ENCODE measurements around the gene PMS1.
"Not testable (repeated sequence)": the region's sequence is repeated elsewhere in the genome, so short reads cannot be mapped to it uniquely, and the experiment has no call there.

PMS1 gene

DNA sequence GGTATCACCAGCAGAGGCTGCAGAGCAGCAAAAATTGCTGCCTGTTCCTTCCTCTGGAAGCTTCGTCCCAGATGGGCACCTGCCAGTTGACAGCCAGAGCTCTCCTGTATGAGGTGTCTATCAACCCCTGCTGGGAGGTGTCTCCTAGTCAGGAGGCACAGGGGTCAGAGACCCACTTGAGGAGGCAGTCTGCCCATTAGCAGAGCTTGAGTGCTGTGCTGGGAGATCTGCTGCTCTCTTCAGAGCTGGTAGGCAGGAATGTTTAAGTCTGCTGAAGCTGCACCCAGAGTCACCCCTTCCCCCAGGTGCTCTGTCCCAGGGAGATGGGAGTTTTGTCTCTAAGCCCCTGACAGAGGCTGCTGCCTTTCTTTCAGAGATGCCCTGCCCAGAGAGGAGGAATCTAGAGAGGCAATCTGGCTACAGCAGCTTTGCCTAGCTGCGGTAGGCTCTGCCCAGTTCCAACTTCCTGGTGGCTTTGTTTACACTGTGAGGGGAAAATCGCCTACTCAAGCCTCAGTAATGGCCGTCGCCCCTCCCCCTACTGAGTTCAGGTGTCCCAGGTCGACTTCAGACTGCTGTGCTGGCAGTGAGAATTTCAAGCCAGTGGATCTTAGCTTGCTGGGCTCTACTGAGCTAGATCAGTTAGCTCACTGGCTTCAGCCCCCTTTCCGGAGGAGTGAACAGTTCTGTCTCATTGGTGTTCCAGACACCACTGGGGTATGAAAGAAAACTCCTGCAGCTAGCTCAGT lies 108.5 kb downstream of the PMS1 start:
- not testable (repeated sequence) for H3K4me2 ChIP-seq (ENCODE audit: low read length, poor library complexity, severe bottlenecking)

DNA sequence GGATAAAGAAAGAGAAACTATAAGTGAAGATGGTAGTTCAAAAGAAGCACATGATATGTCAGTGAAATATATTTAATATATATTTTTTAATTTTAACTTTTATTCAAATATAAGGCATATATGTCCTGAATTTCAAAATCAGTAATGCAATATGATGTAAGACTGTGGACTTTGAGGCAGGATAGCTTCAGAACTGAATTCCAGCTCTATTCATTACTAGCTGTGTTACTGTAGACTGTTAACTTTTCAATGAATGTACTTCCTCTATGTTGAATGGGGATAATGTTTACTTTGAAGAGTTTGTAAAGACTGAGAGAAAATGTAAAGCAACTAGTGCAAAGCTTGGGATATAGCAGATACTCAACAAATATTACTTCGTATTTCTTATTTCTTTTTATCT lies 112.6 kb downstream of the PMS1 start:
- Histone ChIP-seq H3K4me3 (ENCODE audit: insufficient read depth in 1 of 2, low read depth in 1 of 2, low read length in 2 of 2) (no peak overlapping the region), H4K8ac (ENCODE audit: low read length) (no peak overlapping the region), H2BK12ac (ENCODE audit: low read length in 2 of 2) (no peak overlapping the region), H3K4ac (ENCODE audit: low read depth in 1 of 2, low read length in 2 of 2) (no peak overlapping the region), H2AK5ac (ENCODE audit: low read length, severe bottlenecking) (no peak overlapping the region), H2AFZ (ENCODE audit: low read depth, low read length) (no peak overlapping the region), H2BK15ac (ENCODE audit: low read depth, poor library complexity, severe bottlenecking) (no peak overlapping the region), H3K14ac (ENCODE audit: low read length in 2 of 2) (no peak overlapping the region), H3K27me3 (ENCODE audit: control insufficient read depth in 1 of 2, insufficient read depth in 1 of 2, low read length in 2 of 2) (no peaks in the 10 kb centered on the region), H4K91ac (ENCODE audit: low read length) (no peak overlapping the region), H3K79me1 (replicated peaks; ENCODE audit: low read length, poor library complexity, severe bottlenecking) (no peaks in the 10 kb centered on the region), H3K4me1 (ENCODE audit: control insufficient read depth, insufficient read depth, low read depth, low read length) (no peaks in the 10 kb centered on the region), H3K4me2 (ENCODE audit: low read length, poor library complexity, severe bottlenecking) (no peak overlapping the region), H3K9ac (ENCODE audit: low read length) (no peak overlapping the region), H3K9me3 (ENCODE audit: control insufficient read depth, low read length) (no peaks in the 10 kb centered on the region), H3K27ac (ENCODE audit: low read length, poor library complexity, severe bottlenecking) (no peak overlapping the region), H2BK120ac (ENCODE audit: low read depth, low read length) (no peak overlapping the region), H2BK5ac (ENCODE audit: low read depth, low read length, poor library complexity, severe bottlenecking) (no peak overlapping the region), H3K36me3 (ENCODE audit: control insufficient read depth in 1 of 2, insufficient read depth in 2 of 2, low read depth in 1 of 2, low read length in 2 of 2) (no peaks in the 10 kb centered on the region), H3K18ac (ENCODE audit: low read depth in 1 of 2, low read length in 2 of 2) (no peak overlapping the region), H3K23ac (ENCODE audit: low read length in 2 of 2) (no peak overlapping the region)
- DNase-seq = no peak
- WGBS = no CpG with 5 or more reads among the region's 1 CpG

More for the DNA sequence above, 108.5 kb downstream of the PMS1 start:
- H3K79me1 ChIP-seq (replicated peaks; ENCODE audit: low read length, poor library complexity, severe bottlenecking); H3K27me3 ChIP-seq (ENCODE audit: control insufficient read depth in 1 of 2, insufficient read depth in 1 of 2, low read length in 2 of 2); H4K8ac ChIP-seq (ENCODE audit: low read length); H2AFZ ChIP-seq (ENCODE audit: low read depth, low read length); H2AK5ac ChIP-seq (ENCODE audit: low read length, severe bottlenecking); H3K23ac ChIP-seq (ENCODE audit: low read length in 2 of 2); H3K18ac ChIP-seq (ENCODE audit: low read depth in 1 of 2, low read length in 2 of 2); H2BK12ac ChIP-seq (ENCODE audit: low read length in 2 of 2); H3K27ac ChIP-seq (ENCODE audit: low read length, poor library complexity, severe bottlenecking); H4K91ac ChIP-seq (ENCODE audit: low read length); H2BK15ac ChIP-seq (ENCODE audit: low read depth, poor library complexity, severe bottlenecking); H3K14ac ChIP-seq (ENCODE audit: low read length in 2 of 2); H3K4me3 ChIP-seq (ENCODE audit: insufficient read depth in 1 of 2, low read depth in 1 of 2, low read length in 2 of 2); H3K9ac ChIP-seq (ENCODE audit: low read length); DNase-seq; H2BK120ac ChIP-seq (ENCODE audit: low read depth, low read length); H3K36me3 ChIP-seq (ENCODE audit: control insufficient read depth in 1 of 2, insufficient read depth in 2 of 2, low read depth in 1 of 2, low read length in 2 of 2); H3K4me1 ChIP-seq (ENCODE audit: control insufficient read depth, insufficient read depth, low read depth, low read length); H3K9me3 ChIP-seq (ENCODE audit: control insufficient read depth, low read length); H2BK5ac ChIP-seq (ENCODE audit: low read depth, low read length, poor library complexity, severe bottlenecking); H3K4ac ChIP-seq (ENCODE audit: low read depth in 1 of 2, low read length in 2 of 2): not testable (repeated sequence)
- 86% methylated on average over 7 of the region's 7 CpGs for WGBS

DNA sequence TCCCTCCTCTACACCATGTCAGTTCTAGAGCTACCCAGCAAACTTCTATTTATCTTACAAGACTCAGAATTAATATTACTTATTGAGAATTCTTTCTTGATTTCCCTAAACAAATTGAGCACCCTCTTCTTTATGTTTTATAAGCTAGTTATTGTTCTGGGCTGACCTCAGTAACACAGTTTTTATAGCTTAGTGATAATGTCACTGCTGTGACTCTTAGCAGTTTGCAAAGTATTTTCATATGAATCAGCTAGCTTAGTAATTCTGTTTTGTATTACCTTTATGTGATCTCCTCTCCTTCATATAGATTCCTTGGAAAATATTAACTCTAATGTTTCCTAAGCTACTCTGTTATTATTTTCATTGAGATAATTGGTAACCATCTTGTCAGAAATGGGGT lies 114.9 kb downstream of the PMS1 start:
- no peak overlapping the region for H3K4me2 ChIP-seq (ENCODE audit: low read length, poor library complexity, severe bottlenecking)
- H3K4ac ChIP-seq (ENCODE audit: low read depth in 1 of 2, low read length in 2 of 2) = no peak overlapping the region
- no peak overlapping the region for H2AFZ ChIP-seq (ENCODE audit: low read depth, low read length)

DNA sequence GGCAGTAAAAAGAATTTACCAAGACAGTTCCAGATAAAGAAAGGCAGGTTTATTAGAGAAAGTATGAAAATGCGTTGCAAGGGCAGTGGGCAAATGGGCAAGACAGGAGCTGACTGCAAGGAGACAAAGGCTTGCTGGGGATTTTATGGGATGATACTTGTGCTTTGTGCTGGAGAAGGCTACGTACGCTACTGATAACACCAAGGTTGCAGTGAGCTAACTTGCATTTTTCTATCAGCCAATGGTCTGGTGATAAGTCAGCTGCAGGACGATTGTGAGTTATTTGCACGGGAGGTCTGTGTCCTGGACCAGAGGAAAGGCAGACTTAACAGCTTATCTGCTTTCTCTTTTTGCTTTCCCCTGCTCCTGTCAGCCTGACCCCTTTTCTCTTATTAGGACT lies 116.5 kb downstream of the PMS1 start:
- no peak overlapping the region for H2BK120ac ChIP-seq (ENCODE audit: low read depth, low read length)
- 88% methylated on average over 5 of the region's 5 CpGs for WGBS
- no peak overlapping the region for H3K23ac ChIP-seq (ENCODE audit: low read length in 2 of 2)
- H3K27ac ChIP-seq (ENCODE audit: low read length, poor library complexity, severe bottlenecking) = no peak overlapping the region
- H3K14ac ChIP-seq (ENCODE audit: low read length in 2 of 2) = no peak overlapping the region
- no peaks in the 10 kb centered on the region for H3K27me3 ChIP-seq (ENCODE audit: control insufficient read depth in 1 of 2, insufficient read depth in 1 of 2, low read length in 2 of 2)
- H3K36me3 ChIP-seq (ENCODE audit: control insufficient read depth in 1 of 2, insufficient read depth in 2 of 2, low read depth in 1 of 2, low read length in 2 of 2) = no peaks in the 10 kb centered on the region
- H4K8ac ChIP-seq (ENCODE audit: low read length) = no peak overlapping the region
- H3K79me1 ChIP-seq (replicated peaks; ENCODE audit: low read length, poor library complexity, severe bottlenecking) = no peaks in the 10 kb centered on the region
- H2AK5ac ChIP-seq (ENCODE audit: low read length, severe bottlenecking) = no peak overlapping the region
- no peak for DNase-seq
- no peak overlapping the region for H3K9ac ChIP-seq (ENCODE audit: low read length)
- no peaks in the 10 kb centered on the region for H3K4me1 ChIP-seq (ENCODE audit: control insufficient read depth, insufficient read depth, low read depth, low read length)
- H3K4me3 ChIP-seq (ENCODE audit: insufficient read depth in 1 of 2, low read depth in 1 of 2, low read length in 2 of 2) = no peak overlapping the region
- no peak overlapping the region for H3K4me2 ChIP-seq (ENCODE audit: low read length, poor library complexity, severe bottlenecking)
- H2BK5ac ChIP-seq (ENCODE audit: low read depth, low read length, poor library complexity, severe bottlenecking) = no peak overlapping the region
- H4K91ac ChIP-seq (ENCODE audit: low read length) = no peak overlapping the region
- no peaks in the 10 kb centered on the region for H3K9me3 ChIP-seq (ENCODE audit: control insufficient read depth, low read length)
- no peak overlapping the region for H2BK15ac ChIP-seq (ENCODE audit: low read depth, poor library complexity, severe bottlenecking)
- no peak overlapping the region for H2AFZ ChIP-seq (ENCODE audit: low read depth, low read length)
- H2BK12ac ChIP-seq (ENCODE audit: low read length in 2 of 2) = no peak overlapping the region
- H3K4ac ChIP-seq (ENCODE audit: low read depth in 1 of 2, low read length in 2 of 2) = no peak overlapping the region
- no peak overlapping the region for H3K18ac ChIP-seq (ENCODE audit: low read depth in 1 of 2, low read length in 2 of 2)

More for the DNA sequence above, 114.9 kb downstream of the PMS1 start:
- H4K91ac ChIP-seq (ENCODE audit: low read length) = no peak overlapping the region
- no peaks in the 10 kb centered on the region for H3K36me3 ChIP-seq (ENCODE audit: control insufficient read depth in 1 of 2, insufficient read depth in 2 of 2, low read depth in 1 of 2, low read length in 2 of 2)
- H3K18ac ChIP-seq (ENCODE audit: low read depth in 1 of 2, low read length in 2 of 2) = no peak overlapping the region
- no peaks in the 10 kb centered on the region for H3K9me3 ChIP-seq (ENCODE audit: control insufficient read depth, low read length)
- no peak overlapping the region for H3K9ac ChIP-seq (ENCODE audit: low read length)
- H3K27me3 ChIP-seq (ENCODE audit: control insufficient read depth in 1 of 2, insufficient read depth in 1 of 2, low read length in 2 of 2) = no peaks in the 10 kb centered on the region
- no peak overlapping the region for H4K8ac ChIP-seq (ENCODE audit: low read length)
- no peaks in the 10 kb centered on the region for H3K4me1 ChIP-seq (ENCODE audit: control insufficient read depth, insufficient read depth, low read depth, low read length)
- no peaks in the 10 kb centered on the region for H3K79me1 ChIP-seq (replicated peaks; ENCODE audit: low read length, poor library complexity, severe bottlenecking)
- no peak overlapping the region for H3K27ac ChIP-seq (ENCODE audit: low read length, poor library complexity, severe bottlenecking)
- no peak overlapping the region for H2AK5ac ChIP-seq (ENCODE audit: low read length, severe bottlenecking)
- no peak overlapping the region for H3K4me3 ChIP-seq (ENCODE audit: insufficient read depth in 1 of 2, low read depth in 1 of 2, low read length in 2 of 2)
- H3K14ac ChIP-seq (ENCODE audit: low read length in 2 of 2) = no peak overlapping the region
- H2BK12ac ChIP-seq (ENCODE audit: low read length in 2 of 2) = no peak overlapping the region
- H2BK15ac ChIP-seq (ENCODE audit: low read depth, poor library complexity, severe bottlenecking) = no peak overlapping the region
- H2BK120ac ChIP-seq (ENCODE audit: low read depth, low read length) = no peak overlapping the region
- no peak overlapping the region for H3K23ac ChIP-seq (ENCODE audit: low read length in 2 of 2)
- no peak overlapping the region for H2BK5ac ChIP-seq (ENCODE audit: low read depth, low read length, poor library complexity, severe bottlenecking)
- DNase-seq = no peak

Measured in mesenchymal stem cell (in vitro differentiated cells and primary cell).